Testis (tissue), 2 donors: ENCODE data around the gene CPAMD8.

Experiments
- POLR2A ChIP-seq: fragments of 450-650 bp; IDR thresholded peaks from one replicate; pipeline ENCODE4 v1.6.1; 2017; ENCODE audit warnings: antibody characterized with exemption, mild to moderate bottlenecking, moderate library complexity
- TF ChIP-seq, protein P1 (sequence below), 3 experiments: fragments of 450-650 bp in 2 of 3; fragments of 200-600 bp in 1 of 3; sonication (generic) in 1 of 3; IDR thresholded peaks; one replicate each; pipeline ENCODE4 v1.5.1; 2016 to 2019; ENCODE audit warnings: antibody characterized with exemption in 3 of 3, mild to moderate bottlenecking in 2 of 3, moderate library complexity in 1 of 3

DNA sequence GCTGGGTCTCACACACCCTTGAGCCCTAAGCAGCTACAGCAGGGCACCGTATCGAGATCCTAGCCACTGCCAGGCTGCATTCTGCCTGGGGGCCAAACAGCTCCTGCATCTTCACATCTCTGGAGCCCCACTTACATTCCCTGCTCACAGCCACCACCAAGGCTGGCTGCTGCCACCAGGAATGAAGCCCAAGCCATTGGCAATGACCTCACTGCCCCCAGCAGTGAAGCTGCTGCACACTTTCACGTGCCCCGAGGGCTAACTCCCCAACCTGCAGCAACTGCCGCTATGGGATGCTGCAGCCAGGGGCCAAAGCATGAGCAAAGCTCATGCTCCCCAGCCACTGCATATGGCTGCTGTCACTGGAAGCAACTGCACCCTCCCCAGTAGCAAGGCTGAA is 95.9 kb downstream of the CPAMD8 start:
- TF ChIP-seq, protein P1, sequence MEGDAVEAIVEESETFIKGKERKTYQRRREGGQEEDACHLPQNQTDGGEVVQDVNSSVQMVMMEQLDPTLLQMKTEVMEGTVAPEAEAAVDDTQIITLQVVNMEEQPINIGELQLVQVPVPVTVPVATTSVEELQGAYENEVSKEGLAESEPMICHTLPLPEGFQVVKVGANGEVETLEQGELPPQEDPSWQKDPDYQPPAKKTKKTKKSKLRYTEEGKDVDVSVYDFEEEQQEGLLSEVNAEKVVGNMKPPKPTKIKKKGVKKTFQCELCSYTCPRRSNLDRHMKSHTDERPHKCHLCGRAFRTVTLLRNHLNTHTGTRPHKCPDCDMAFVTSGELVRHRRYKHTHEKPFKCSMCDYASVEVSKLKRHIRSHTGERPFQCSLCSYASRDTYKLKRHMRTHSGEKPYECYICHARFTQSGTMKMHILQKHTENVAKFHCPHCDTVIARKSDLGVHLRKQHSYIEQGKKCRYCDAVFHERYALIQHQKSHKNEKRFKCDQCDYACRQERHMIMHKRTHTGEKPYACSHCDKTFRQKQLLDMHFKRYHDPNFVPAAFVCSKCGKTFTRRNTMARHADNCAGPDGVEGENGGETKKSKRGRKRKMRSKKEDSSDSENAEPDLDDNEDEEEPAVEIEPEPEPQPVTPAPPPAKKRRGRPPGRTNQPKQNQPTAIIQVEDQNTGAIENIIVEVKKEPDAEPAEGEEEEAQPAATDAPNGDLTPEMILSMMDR (IDR thresholded peaks at IDR 0.05) = no peak
- TF ChIP-seq POLR2A = no peak
